ENCODE data around the gene DCTPP1. TPM values are rescaled to one million over a fixed set of nuclear protein-coding genes. Genes with fewer than 3 reads are reported as not detected.

Gene DCTPP1
- total and polyA plus RNA-seq, 4 donors = 13.2 to 50.9 (median 27.0) TPM

GRCh38 chr16:30444231-30445148 is 14.7 kb upstream of the DCTPP1 start:
- peak overlapping the region; percentile 73 for H3K4me3 ChIP-seq
- H3K27ac ChIP-seq (ENCODE audit: low read depth in 1 of 2, low read length in 1 of 2) = peak overlapping the region; percentile 73 to 94
- peaks cover 0 to 5% (median 0%) of the 10 kb centered on the region in 4 donors for H3K9me3 ChIP-seq (ENCODE audit: control insufficient read depth in 4 of 4, insufficient read depth in 3 of 4, low read length in 3 of 4)
- H3K36me3 ChIP-seq (ENCODE audit: control insufficient read depth in 4 of 4, insufficient read depth in 4 of 4, low read length in 4 of 4) = peaks cover 0 to 14% (median 5%) of the 10 kb centered on the region in 4 donors
- peak overlapping the region; percentile 51 to 84 for H3K9ac ChIP-seq (ENCODE audit: insufficient read depth in 1 of 2, low read length in 2 of 2)
- H3K27me3 ChIP-seq (ENCODE audit: control insufficient read depth in 3 of 3, insufficient read depth in 3 of 3, low read length in 2 of 3) = no peaks in the 10 kb centered on the region
- DNase-seq (no peak), ATAC-seq (ENCODE audit: insufficient read depth, low FRiP score) (no peak)
- 94 to 95% methylated on average over 29 of the region's 29 CpGs for WGBS, 2 donors
- TF ChIP-seq CTCF (IDR thresholded peaks at IDR 0.05; ENCODE audit: control extremely low read depth, extremely low read depth) = no peak
- H3K4me1 ChIP-seq (ENCODE audit: control insufficient read depth in 5 of 5, insufficient read depth in 5 of 5, low read length in 5 of 5) = peaks cover 0 to 12% (median 6%) of the 10 kb centered on the region in 5 donors

- peaks cover 0 to 12% (median 6%) of the 10 kb centered on the region in 5 donors for H3K4me1 ChIP-seq (ENCODE audit: control insufficient read depth in 5 of 5, insufficient read depth in 5 of 5, low read length in 5 of 5)
- H3K27ac ChIP-seq (ENCODE audit: low read depth in 1 of 2, low read length in 1 of 2) = no peak overlapping the region
- WGBS, 2 donors = 68 to 82% methylated on average over 2 of the region's 2 CpGs
- H3K4me3 ChIP-seq = no peak overlapping the region
- TF ChIP-seq CTCF (IDR thresholded peaks at IDR 0.05; ENCODE audit: control extremely low read depth, extremely low read depth) = no peak
- peaks cover 0 to 5% (median 0%) of the 10 kb centered on the region in 4 donors for H3K9me3 ChIP-seq (ENCODE audit: control insufficient read depth in 4 of 4, insufficient read depth in 3 of 4, low read length in 3 of 4)
- no peak overlapping the region for H3K9ac ChIP-seq (ENCODE audit: insufficient read depth in 1 of 2, low read length in 2 of 2)
- ATAC-seq (ENCODE audit: insufficient read depth, low FRiP score) = no peak
- DNase-seq = no peak
- H3K27me3 ChIP-seq (ENCODE audit: control insufficient read depth in 3 of 3, insufficient read depth in 3 of 3, low read length in 2 of 3) = no peaks in the 10 kb centered on the region
- peaks cover 0 to 14% (median 5%) of the 10 kb centered on the region in 4 donors for H3K36me3 ChIP-seq (ENCODE audit: control insufficient read depth in 4 of 4, insufficient read depth in 4 of 4, low read length in 4 of 4)
These were observed 13.8 kb upstream of the DCTPP1 start for GRCh38 chr16:30443631-30444030.

GRCh38 chr16:30439720-30440348 is 10.0 kb upstream of the DCTPP1 start:
- Histone ChIP-seq H3K4me1 (ENCODE audit: control insufficient read depth in 5 of 5, insufficient read depth in 5 of 5, low read length in 5 of 5) (peaks cover 0 to 12% (median 4%) of the 10 kb centered on the region in 5 donors), H3K9me3 (ENCODE audit: control insufficient read depth in 4 of 4, insufficient read depth in 3 of 4, low read length in 3 of 4) (peaks cover 0 to 5% (median under 1%) of the 10 kb centered on the region in 4 donors), H3K27me3 (ENCODE audit: control insufficient read depth in 3 of 3, insufficient read depth in 3 of 3, low read length in 2 of 3) (no peaks in the 10 kb centered on the region), H3K4me3 (no peak overlapping the region), H3K27ac (ENCODE audit: low read depth in 1 of 2, low read length in 1 of 2) (no peak overlapping the region), H3K36me3 (ENCODE audit: control insufficient read depth in 4 of 4, insufficient read depth in 4 of 4, low read length in 4 of 4) (peaks cover 0 to 14% (median 5%) of the 10 kb centered on the region in 4 donors), H3K9ac (ENCODE audit: insufficient read depth in 1 of 2, low read length in 2 of 2) (no peak overlapping the region)
- ATAC-seq (ENCODE audit: insufficient read depth, low FRiP score) (no peak), DNase-seq (no peak)
- TF ChIP-seq CTCF (IDR thresholded peaks at IDR 0.05; ENCODE audit: control extremely low read depth, extremely low read depth) = no peak
- WGBS, 2 donors = 71 to 76% methylated on average over 6 of the region's 6 CpGs
